ENCODE measurements around the gene PHF21A.

PHF21A gene

DNA sequence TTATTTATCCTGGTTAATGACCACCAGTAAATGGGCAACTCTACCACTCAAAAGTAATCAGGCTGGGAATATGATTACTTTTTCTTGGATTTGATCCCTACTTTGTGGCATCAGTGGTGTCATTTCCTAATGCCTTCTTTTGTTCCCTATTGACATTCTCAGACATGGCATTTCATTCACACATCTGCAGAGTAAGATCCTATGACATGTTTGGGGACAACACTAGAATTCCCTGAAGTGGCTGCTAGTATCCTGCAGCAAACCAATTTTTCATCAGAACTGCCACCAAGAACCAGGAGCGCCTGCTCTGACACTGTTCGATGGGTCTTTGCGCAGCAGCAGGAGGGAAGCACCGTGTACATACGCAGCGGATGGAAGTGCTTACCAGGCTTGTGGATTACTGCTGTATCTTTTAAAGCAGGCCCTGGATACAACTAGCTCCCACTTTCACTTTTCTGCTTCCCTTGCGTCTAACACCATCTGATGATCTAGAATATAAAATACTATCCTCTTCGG lies 101.1 kb downstream of the PHF21A start:
- no peaks in the 10 kb centered on the region for H3K9me3 ChIP-seq (ENCODE audit: low read length)
- H3K4me3 ChIP-seq (ENCODE audit: low read depth, low read length, poor library complexity, severe bottlenecking): no peak overlapping the region
- H3K27ac ChIP-seq (ENCODE audit: low read depth, low read length, poor library complexity, severe bottlenecking): no peak overlapping the region
- no peaks in the 10 kb centered on the region for H3K36me3 ChIP-seq (ENCODE audit: insufficient read depth, low read length)
- H3K27me3 ChIP-seq (ENCODE audit: insufficient read depth, low read length): no peaks in the 10 kb centered on the region
- TF ChIP-seq EZH2 (IDR thresholded peaks at IDR 0.05; ENCODE audit: borderline replicate concordance, low read length): no peak
- TF ChIP-seq, protein P1, sequence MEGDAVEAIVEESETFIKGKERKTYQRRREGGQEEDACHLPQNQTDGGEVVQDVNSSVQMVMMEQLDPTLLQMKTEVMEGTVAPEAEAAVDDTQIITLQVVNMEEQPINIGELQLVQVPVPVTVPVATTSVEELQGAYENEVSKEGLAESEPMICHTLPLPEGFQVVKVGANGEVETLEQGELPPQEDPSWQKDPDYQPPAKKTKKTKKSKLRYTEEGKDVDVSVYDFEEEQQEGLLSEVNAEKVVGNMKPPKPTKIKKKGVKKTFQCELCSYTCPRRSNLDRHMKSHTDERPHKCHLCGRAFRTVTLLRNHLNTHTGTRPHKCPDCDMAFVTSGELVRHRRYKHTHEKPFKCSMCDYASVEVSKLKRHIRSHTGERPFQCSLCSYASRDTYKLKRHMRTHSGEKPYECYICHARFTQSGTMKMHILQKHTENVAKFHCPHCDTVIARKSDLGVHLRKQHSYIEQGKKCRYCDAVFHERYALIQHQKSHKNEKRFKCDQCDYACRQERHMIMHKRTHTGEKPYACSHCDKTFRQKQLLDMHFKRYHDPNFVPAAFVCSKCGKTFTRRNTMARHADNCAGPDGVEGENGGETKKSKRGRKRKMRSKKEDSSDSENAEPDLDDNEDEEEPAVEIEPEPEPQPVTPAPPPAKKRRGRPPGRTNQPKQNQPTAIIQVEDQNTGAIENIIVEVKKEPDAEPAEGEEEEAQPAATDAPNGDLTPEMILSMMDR (IDR thresholded peaks at IDR 0.05; ENCODE audit: low read length): no peak
- H3K79me2 ChIP-seq (ENCODE audit: insufficient read depth, low read length): no peaks in the 10 kb centered on the region
- H4K20me1 ChIP-seq (ENCODE audit: insufficient read depth, low read length): no peaks in the 10 kb centered on the region
- no peaks in the 10 kb centered on the region for H3K4me1 ChIP-seq (ENCODE audit: insufficient read depth, low read length, severe bottlenecking)
- H2AFZ ChIP-seq (ENCODE audit: low read length): no peak overlapping the region
- H3F3A ChIP-seq (ENCODE audit: insufficient read depth, low read length): 0 out of 2 replicates have a peak, but pooled peaks cover 3% of the 10 kb centered on the region
- H3K9ac ChIP-seq (ENCODE audit: low read length): no peak overlapping the region
- no peaks in the 10 kb centered on the region for H3K9me2 ChIP-seq (ENCODE audit: low read depth, low read length)
- H3K4me2 ChIP-seq (ENCODE audit: low read length): no peak overlapping the region

DNA sequence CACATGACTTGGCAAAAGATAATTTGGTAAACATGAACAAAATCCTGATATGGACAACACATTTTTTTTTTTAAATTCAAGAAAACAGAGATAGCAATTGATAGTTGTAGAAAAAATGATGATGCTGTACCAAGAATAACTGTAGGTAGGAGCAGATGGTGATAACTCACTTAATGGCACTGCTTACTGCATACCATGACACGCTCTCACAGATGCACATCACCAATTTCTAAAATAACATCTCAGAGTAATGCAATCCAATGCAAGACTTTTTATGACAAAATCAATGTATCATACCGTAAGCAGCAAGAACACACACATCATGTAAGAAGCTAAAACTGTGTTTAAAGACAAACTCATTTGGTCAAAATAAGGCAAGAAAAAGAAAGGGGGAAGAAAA lies 102.6 kb downstream of the PHF21A start:
- Histone ChIP-seq H2AFZ (ENCODE audit: low read length) (no peak overlapping the region), H3K79me2 (ENCODE audit: insufficient read depth, low read length) (no peaks in the 10 kb centered on the region), H3K4me3 (ENCODE audit: low read depth, low read length, poor library complexity, severe bottlenecking) (no peak overlapping the region), H3K27ac (ENCODE audit: low read depth, low read length, poor library complexity, severe bottlenecking) (no peak overlapping the region), H3F3A (ENCODE audit: insufficient read depth, low read length) (0 out of 2 replicates have a peak, but pooled peaks cover 3% of the 10 kb centered on the region), H3K4me1 (ENCODE audit: insufficient read depth, low read length, severe bottlenecking) (no peaks in the 10 kb centered on the region), H3K27me3 (ENCODE audit: insufficient read depth, low read length) (no peaks in the 10 kb centered on the region), H3K9me3 (ENCODE audit: low read length) (no peaks in the 10 kb centered on the region), H4K20me1 (ENCODE audit: insufficient read depth, low read length) (no peaks in the 10 kb centered on the region), H3K4me2 (ENCODE audit: low read length) (no peak overlapping the region), H3K9me2 (ENCODE audit: low read depth, low read length) (no peaks in the 10 kb centered on the region), H3K9ac (ENCODE audit: low read length) (no peak overlapping the region), H3K36me3 (ENCODE audit: insufficient read depth, low read length) (no peaks in the 10 kb centered on the region)
- TF ChIP-seq EZH2 (IDR thresholded peaks at IDR 0.05; ENCODE audit: borderline replicate concordance, low read length): no peak
- TF ChIP-seq, protein P1 (IDR thresholded peaks at IDR 0.05; ENCODE audit: low read length): no peak

GRCh38 chr11:46017341-46017740 lies 103.9 kb downstream of the PHF21A start:
- TF ChIP-seq EZH2 (IDR thresholded peaks at IDR 0.05; ENCODE audit: borderline replicate concordance, low read length): no peak
- TF ChIP-seq, protein P1 (IDR thresholded peaks at IDR 0.05; ENCODE audit: low read length): no peak
- Histone ChIP-seq H2AFZ (ENCODE audit: low read length) (no peak overlapping the region), H3K4me2 (ENCODE audit: low read length) (no peak overlapping the region), H3K79me2 (ENCODE audit: insufficient read depth, low read length) (no peaks in the 10 kb centered on the region), H3K27ac (ENCODE audit: low read depth, low read length, poor library complexity, severe bottlenecking) (no peak overlapping the region), H3K9ac (ENCODE audit: low read length) (no peak overlapping the region), H3K9me2 (ENCODE audit: low read depth, low read length) (no peaks in the 10 kb centered on the region), H3K4me3 (ENCODE audit: low read depth, low read length, poor library complexity, severe bottlenecking) (no peak overlapping the region), H3F3A (ENCODE audit: insufficient read depth, low read length) (0 out of 2 replicates have a peak, but pooled peaks cover 3% of the 10 kb centered on the region), H3K9me3 (ENCODE audit: low read length) (no peaks in the 10 kb centered on the region), H4K20me1 (ENCODE audit: insufficient read depth, low read length) (no peaks in the 10 kb centered on the region), H3K4me1 (ENCODE audit: insufficient read depth, low read length, severe bottlenecking) (no peaks in the 10 kb centered on the region), H3K27me3 (ENCODE audit: insufficient read depth, low read length) (no peaks in the 10 kb centered on the region), H3K36me3 (ENCODE audit: insufficient read depth, low read length) (no peaks in the 10 kb centered on the region)

Data from OCI-LY1 (cell line).